HG03103 (cell line): ENCODE results near the gene FAM240B.

Source experiments
- ATAC-seq: cut with Tn5 transposase; IDR thresholded peaks from one replicate; pipeline ENCODE4 v1.9.1; 2021; ENCODE audit warnings: low read depth; ENCODE audit not compliant: unreplicated experiment

Gene FAM240B

GRCh38 chr9:38705917-38706316 is 14.0 kb downstream of the FAM240B start:
- ATAC-seq = no peak

GRCh38 chr9:38700695-38701094 is 19.2 kb downstream of the FAM240B start:
- no peak for ATAC-seq

- ATAC-seq = no peak
Observed at GRCh38 chr9:38699337-38699736, 20.6 kb downstream of the FAM240B start.

- ATAC-seq = no peak
Observed at GRCh38 chr9:38697776-38698300, 22.1 kb downstream of the FAM240B start.

GRCh38 chr9:38696999-38697398 is 22.9 kb downstream of the FAM240B start:
- no peak for ATAC-seq

GRCh38 chr9:38694676-38695075 is 25.3 kb downstream of the FAM240B start:
- no peak for ATAC-seq

- no peak for ATAC-seq
Observed at GRCh38 chr9:38692707-38693106, 27.2 kb downstream of the FAM240B start.

GRCh38 chr9:38690574-38690973 is 29.4 kb downstream of the FAM240B start:
- ATAC-seq = no peak

GRCh38 chr9:38689678-38690077 is 30.3 kb downstream of the FAM240B start:
- ATAC-seq = no peak

- no peak for ATAC-seq
Observed at GRCh38 chr9:38687992-38688391, 31.9 kb downstream of the FAM240B start.

- no peak for ATAC-seq
Observed at GRCh38 chr9:38687389-38687842, 32.5 kb downstream of the FAM240B start.

- no peak for ATAC-seq
Observed at GRCh38 chr9:38686933-38687332, 33.0 kb downstream of the FAM240B start.

GRCh38 chr9:38685535-38685934 is 34.4 kb downstream of the FAM240B start:
- no peak for ATAC-seq

- no peak for ATAC-seq
Observed at GRCh38 chr9:38683336-38683735, 36.6 kb downstream of the FAM240B start.

- ATAC-seq = no peak
Observed at GRCh38 chr9:38682713-38683112, 37.2 kb downstream of the FAM240B start.

- no peak for ATAC-seq
Observed at GRCh38 chr9:38681747-38682227, 38.1 kb downstream of the FAM240B start.

- ATAC-seq = no peak
Observed at GRCh38 chr9:38680837-38681445, 39.0 kb downstream of the FAM240B start.

GRCh38 chr9:38677660-38678303 is 42.2 kb downstream of the FAM240B start:
- no peak for ATAC-seq

- ATAC-seq = no peak
Observed at GRCh38 chr9:38675831-38676230, 44.1 kb downstream of the FAM240B start.

- ATAC-seq = no peak
Observed at GRCh38 chr9:38675211-38675610, 44.7 kb downstream of the FAM240B start.

GRCh38 chr9:38673399-38674193 is 46.3 kb downstream of the FAM240B start:
- ATAC-seq = no peak
